Measurements from ENCODE around the gene KLHL26.
A peak's percentile ranks its signal among the peaks of the same experiment; 100 is the strongest.

Gene KLHL26

DNA sequence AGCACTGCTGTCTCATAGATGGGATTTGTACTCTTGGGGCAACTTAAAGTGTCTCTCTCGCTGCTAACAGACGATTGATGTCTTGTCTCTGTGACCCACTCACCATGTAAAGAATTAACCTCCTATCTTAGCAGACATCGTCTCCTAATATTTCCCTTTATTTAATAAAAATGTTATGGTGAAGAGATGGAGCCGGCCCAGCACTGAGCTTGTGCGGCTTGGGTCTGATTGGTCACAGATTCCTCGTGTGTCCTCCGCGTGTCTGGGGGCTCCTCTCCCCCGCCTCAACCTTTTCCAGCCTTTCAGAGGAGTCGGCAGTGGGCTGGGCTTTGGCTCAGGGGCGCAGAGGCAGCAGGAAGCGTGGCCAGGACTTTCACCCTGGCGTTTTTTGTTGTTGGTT, 33.5 kb downstream of the KLHL26 start:
- TF ChIP-seq, protein P1, sequence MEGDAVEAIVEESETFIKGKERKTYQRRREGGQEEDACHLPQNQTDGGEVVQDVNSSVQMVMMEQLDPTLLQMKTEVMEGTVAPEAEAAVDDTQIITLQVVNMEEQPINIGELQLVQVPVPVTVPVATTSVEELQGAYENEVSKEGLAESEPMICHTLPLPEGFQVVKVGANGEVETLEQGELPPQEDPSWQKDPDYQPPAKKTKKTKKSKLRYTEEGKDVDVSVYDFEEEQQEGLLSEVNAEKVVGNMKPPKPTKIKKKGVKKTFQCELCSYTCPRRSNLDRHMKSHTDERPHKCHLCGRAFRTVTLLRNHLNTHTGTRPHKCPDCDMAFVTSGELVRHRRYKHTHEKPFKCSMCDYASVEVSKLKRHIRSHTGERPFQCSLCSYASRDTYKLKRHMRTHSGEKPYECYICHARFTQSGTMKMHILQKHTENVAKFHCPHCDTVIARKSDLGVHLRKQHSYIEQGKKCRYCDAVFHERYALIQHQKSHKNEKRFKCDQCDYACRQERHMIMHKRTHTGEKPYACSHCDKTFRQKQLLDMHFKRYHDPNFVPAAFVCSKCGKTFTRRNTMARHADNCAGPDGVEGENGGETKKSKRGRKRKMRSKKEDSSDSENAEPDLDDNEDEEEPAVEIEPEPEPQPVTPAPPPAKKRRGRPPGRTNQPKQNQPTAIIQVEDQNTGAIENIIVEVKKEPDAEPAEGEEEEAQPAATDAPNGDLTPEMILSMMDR (IDR thresholded peaks at IDR 0.05; ENCODE audit: low read depth, low read length): no peak
- DNase-seq (ENCODE audit: low read depth in 2 of 2): no peak
- H3K4me3 ChIP-seq (replicated peaks in 1 of 2; ENCODE audit: low read depth in 2 of 2, low read length in 2 of 2): no peak overlapping the region

DNA sequence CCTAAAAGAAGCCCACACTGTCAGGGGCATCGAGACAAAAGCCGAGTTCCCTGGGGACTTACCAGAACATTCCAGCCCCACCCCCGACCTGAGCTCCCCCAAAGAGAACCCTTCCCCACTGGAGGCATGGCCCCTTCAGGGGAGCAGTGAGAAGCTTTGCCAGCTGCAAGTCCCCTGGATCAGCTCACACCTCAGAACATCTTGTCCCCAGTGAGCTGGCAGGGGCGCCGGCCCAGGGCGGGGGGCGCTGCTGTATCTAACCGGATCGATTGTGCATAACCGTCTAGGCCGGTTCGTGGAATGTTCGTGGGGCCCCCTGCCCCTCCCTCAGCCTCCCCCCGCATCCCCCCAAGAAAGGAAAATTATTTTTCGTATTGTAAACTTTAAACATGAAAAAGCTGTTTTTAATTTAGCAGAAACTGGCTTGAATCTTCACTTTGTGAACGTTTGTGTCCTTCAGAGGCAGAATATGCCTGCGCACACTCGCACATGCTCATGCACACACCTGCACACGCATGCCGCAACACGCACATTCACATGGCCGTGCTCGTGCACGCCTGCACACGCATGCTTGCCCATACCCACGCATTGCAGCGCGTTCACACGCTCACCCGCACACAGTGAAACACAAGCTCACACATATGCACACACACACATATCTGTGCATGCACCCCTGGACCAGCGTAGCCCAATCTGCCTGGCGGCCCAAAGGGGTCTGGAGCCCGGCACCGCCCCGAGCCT, 34.6 kb downstream of the KLHL26 start:
- no peak for DNase-seq (ENCODE audit: low read depth in 2 of 2)
- H3K4me3 ChIP-seq (replicated peaks in 1 of 2; ENCODE audit: low read depth in 2 of 2, low read length in 2 of 2): no peak overlapping the region
- TF ChIP-seq, protein P1 (IDR thresholded peaks at IDR 0.05; ENCODE audit: low read depth, low read length): no peak

DNA sequence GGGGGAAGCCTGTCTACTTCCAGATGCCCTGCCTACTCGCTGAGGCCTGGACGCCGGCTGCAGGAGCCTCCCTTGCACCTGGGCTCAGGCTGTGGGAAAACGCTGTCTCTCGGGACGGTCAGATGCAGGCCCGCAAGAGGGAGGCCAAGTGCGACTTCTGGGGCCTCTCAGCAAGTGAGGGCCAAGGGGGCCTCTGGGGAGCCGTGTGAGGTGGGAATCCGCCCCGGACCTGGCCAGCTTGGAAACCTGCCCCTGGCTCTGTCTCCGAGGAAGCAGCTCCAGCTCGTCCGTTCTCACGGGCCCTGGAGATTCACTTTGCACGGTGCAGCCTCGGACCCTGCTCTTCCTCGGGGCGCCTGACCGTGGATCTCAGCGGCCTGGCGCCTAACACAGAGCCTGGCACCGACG, 35.2 kb downstream of the KLHL26 start:
- no peak overlapping the region for H3K4me3 ChIP-seq (replicated peaks in 1 of 2; ENCODE audit: low read depth in 2 of 2, low read length in 2 of 2)
- TF ChIP-seq, protein P1 (IDR thresholded peaks at IDR 0.05; ENCODE audit: low read depth, low read length): no peak
- DNase-seq (ENCODE audit: low read depth in 2 of 2): no peak

DNA sequence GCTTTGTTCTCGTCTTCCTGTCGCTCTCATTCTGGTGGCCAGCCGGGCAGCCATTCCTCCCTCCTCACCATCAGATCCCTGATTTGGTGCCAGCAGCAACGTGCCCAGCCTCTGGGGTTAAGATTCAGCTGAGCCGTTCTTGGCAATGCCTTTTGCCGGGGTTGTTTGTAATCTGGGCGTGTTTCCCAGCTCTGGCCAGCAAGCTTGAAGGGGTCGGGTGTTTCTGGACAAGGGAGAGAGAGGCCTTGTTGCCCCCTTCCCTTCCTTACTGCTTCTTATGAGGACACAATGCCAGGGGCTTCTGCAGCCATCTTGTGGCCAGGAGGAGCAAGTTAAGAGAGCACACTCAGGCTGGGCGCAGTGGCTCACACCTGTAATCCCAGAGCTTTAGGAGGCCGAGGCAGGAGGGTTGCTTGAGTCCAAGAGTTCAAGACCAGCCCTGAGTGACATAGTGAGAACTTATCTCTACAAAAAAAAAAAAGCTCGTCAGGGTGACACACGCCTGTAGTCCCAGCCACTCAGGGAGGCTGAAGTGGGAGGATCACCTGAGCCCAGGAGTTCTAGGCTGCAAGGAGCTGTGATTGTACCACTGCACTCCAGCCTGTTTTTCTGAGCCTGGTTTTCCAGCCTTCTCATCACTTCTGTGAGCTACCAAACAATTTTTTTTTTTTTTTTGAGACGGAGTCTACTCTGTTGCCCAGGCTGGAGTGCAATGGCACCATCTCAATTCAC, 35.9 kb downstream of the KLHL26 start:
- TF ChIP-seq, protein P1 (IDR thresholded peaks at IDR 0.05; ENCODE audit: low read depth, low read length): peak; percentile 37
- no peak overlapping the region for H3K4me3 ChIP-seq (replicated peaks in 1 of 2; ENCODE audit: low read depth in 2 of 2, low read length in 2 of 2)
- DNase-seq (ENCODE audit: low read depth in 2 of 2): peak; percentile 47 to 76

DNA sequence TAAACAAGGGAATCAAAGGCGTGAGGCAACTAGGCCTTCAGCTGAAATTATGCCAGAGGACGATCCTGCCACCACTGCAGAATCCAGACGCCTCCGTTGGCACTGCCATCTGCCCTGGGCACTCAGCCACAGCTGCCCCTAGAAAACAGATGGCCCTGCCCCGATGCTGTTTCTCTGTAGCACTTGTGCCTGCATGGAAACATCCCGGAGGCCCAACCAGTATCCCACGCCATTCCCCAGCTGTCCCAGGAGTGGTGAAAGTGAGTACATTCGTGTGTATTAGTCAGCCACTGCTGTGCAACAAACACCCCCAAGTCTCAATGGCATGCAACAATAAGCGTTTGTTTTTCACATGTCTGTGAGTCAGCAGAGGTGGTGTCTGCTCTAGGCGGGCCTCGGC, 37.8 kb downstream of the KLHL26 start:
- TF ChIP-seq, protein P1 (IDR thresholded peaks at IDR 0.05; ENCODE audit: low read depth, low read length): no peak
- DNase-seq (ENCODE audit: low read depth in 2 of 2): peak in 1 of 2 donors; percentile 39
- H3K4me3 ChIP-seq (replicated peaks in 1 of 2; ENCODE audit: low read depth in 2 of 2, low read length in 2 of 2): no peak overlapping the region

DNA sequence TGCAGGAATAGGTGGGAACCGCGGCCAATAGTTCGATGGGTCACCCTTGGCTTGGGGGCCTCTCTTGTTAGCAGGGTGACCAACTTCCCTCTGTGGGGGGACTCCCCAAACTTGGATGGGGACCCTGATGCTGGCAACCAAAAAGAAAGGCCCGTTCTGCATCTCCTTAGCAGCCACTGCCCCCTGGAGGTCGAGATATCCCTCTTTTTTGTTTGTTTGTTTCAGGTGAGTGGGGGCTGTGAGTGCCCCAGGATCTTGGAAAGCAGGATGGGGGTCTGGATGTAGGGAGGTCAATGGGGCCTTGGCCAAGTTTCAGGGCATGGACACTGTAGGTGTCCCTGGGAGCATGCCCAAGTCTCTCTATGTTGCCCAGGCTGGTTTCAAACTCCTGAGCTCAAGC, 39.0 kb downstream of the KLHL26 start:
- TF ChIP-seq, protein P1 (IDR thresholded peaks at IDR 0.05; ENCODE audit: low read depth, low read length): peak; percentile 50
- no peak overlapping the region for H3K4me3 ChIP-seq (replicated peaks in 1 of 2; ENCODE audit: low read depth in 2 of 2, low read length in 2 of 2)
- DNase-seq (ENCODE audit: low read depth in 2 of 2): peak; percentile 34 to 46

All from cardiac fibroblast (primary cell).